ENCODE measurements around the gene SRP14. TPM values are rescaled to one million over a fixed set of nuclear protein-coding genes. Genes with fewer than 3 reads are reported as not detected.

The SRP14 gene
- polyA plus RNA-seq, 2 of the 4 experiments (the other 2 are of a cell fraction), result 306 to 374 TPM

- Histone ChIP-seq H3K4me1 (peaks cover 36% of the 10 kb centered on the region), H3K4me2 (no peak overlapping the region), H3K4me3 (no peak overlapping the region), H3K27ac (no peak overlapping the region), H3K9me3 (no peaks in the 10 kb centered on the region)
- ChIA-PET CTCF (interaction anchor here (1.1 to 1.5 kb wide), 3 partner anchors 9 to 202 kb away, joined by 4 to 7 read pairs (median 4); no protein-coding TSS in a partner anchor), POLR2A (no interaction called here)
- FAIRE-seq, result no peak
- no peak for ATAC-seq
- WGBS (ENCODE audit: missing lambda C conversion rate), result 94% methylated on average over 34 of the region's 34 CpGs
- no peak for DNase-seq (ENCODE audit: low read depth in 1 of 2, low spot score in 1 of 2)
- TF ChIP-seq MAFK (IDR thresholded peaks at IDR 0.05; ENCODE audit: partially characterized antibody) (no peak), REST (IDR thresholded peaks at IDR 0.05) (no peak), ESRRA (IDR thresholded peaks at IDR 0.05; ENCODE audit: borderline replicate concordance, low read length) (no peak), USF2 (IDR thresholded peaks at IDR 0.05) (no peak), HEYL (CRISPR knock-in tag; IDR thresholded peaks at IDR 0.05) (no peak), CEBPB (IDR thresholded peaks at IDR 0.05) (no peak), ELK1 (IDR thresholded peaks at IDR 0.05; ENCODE audit: low read depth, low read length) (no peak), CTCF (IDR thresholded peaks at IDR 0.05) (no peak), RNF2 (IDR thresholded peaks at IDR 0.05; ENCODE audit: borderline replicate concordance, low read depth) (no peak), SMC3 (IDR thresholded peaks at IDR 0.05) (no peak), FOXS1 (CRISPR knock-in tag; IDR thresholded peaks at IDR 0.05) (no peak), HOXB13 (CRISPR knock-in tag; IDR thresholded peaks at IDR 0.05; ENCODE audit: low read depth) (no peak), CHD2 (IDR thresholded peaks at IDR 0.05; ENCODE audit: low read length, partially characterized antibody) (no peak)
These were observed 33.4 kb upstream of the SRP14 start for GRCh38 chr15:40072216-40072990.

GRCh38 chr15:40070608-40071218, 31.7 kb upstream of the SRP14 start:
- DNase-seq (ENCODE audit: low read depth in 1 of 2, low spot score in 1 of 2) (no peak), FAIRE-seq (no peak), ATAC-seq (no peak)
- H3K27ac ChIP-seq, result peak overlapping the region; percentile 84 to 86; a peak in 4 of 6 replicates
- H3K4me3 ChIP-seq, result no peak overlapping the region
- no peak overlapping the region for H3K4me2 ChIP-seq
- POLR2A ChIA-PET, result interaction anchor here (0.5 kb wide), 1 partner anchor 25 kb away, joined by 3 read pairs; no protein-coding TSS in a partner anchor
- TF ChIP-seq HOXA7 (CRISPR knock-in tag; IDR thresholded peaks at IDR 0.05) (no peak), HDAC2 (IDR thresholded peaks at IDR 0.05) (no peak), PHF8 (IDR thresholded peaks at IDR 0.05; ENCODE audit: borderline replicate concordance, low read depth) (no peak), CEBPB (IDR thresholded peaks at IDR 0.05) (no peak), HES2 (IDR thresholded peaks at IDR 0.05) (no peak)
- H3K4me1 ChIP-seq, result peaks cover 48% of the 10 kb centered on the region
- H3K9me3 ChIP-seq, result no peaks in the 10 kb centered on the region
- 92% methylated on average over 8 of the region's 8 CpGs for WGBS (ENCODE audit: missing lambda C conversion rate)
- CTCF ChIA-PET, result interaction anchor here (0.8 to 2.8 kb wide), 4 partner anchors 26 to 136 kb away, joined by 3 to 20 read pairs (median 4); no protein-coding TSS in a partner anchor

Measured in A549 (cell line).